ENCODE measurements around the gene CDK19. TPM values are rescaled to one million over a fixed set of nuclear protein-coding genes. Genes with fewer than 3 reads are reported as not detected.

Gene CDK19
- total and polyA plus RNA-seq, 2 of the 13 experiments (the other 11 are each of a cell fraction or from before 2014, with no cell fraction given): 13.4 to 27.0 TPM

GRCh38 chr6:110728501-110728900 is 86.8 kb downstream of the CDK19 start:
- no peak overlapping the region for H3K4me2 ChIP-seq (ENCODE audit: low read depth, low read length)
- ChIA-PET POLR2A (interaction anchor here (1.2 kb wide), 1 partner anchor 9 kb away, joined by 3 read pairs; no protein-coding TSS in a partner anchor), CTCF (ENCODE audit: low intra/inter-chr PET ratio, low total read pairs) (no interaction called here)
- ATAC-seq (no peak), DNase-seq (ENCODE audit: low spot score) (no peak), FAIRE-seq (no peak)
- H3K9ac ChIP-seq (ENCODE audit: insufficient read depth, low read depth, low read length): no peak overlapping the region
- H3K27ac ChIP-seq (ENCODE audit: extremely low read length, insufficient read depth, low read length): no peak overlapping the region
- peaks cover 31% of the 10 kb centered on the region for H3K79me2 ChIP-seq (ENCODE audit: insufficient read depth, low read length)
- no peaks in the 10 kb centered on the region for H3K4me1 ChIP-seq (ENCODE audit: insufficient read depth, low read length)
- 100% methylated on average over 1 of the region's 1 CpG for WGBS (ENCODE audit: low lambda C conversion rate)
- no peak overlapping the region for H2AFZ ChIP-seq (ENCODE audit: low read length)
- H3K4me3 ChIP-seq (replicated peaks in 1 of 3; ENCODE audit: insufficient read depth in 1 of 3, low read depth in 2 of 3, low read length in 3 of 3): no peak overlapping the region
- in situ Hi-C loops (cut with HindIII; ENCODE audit: extremely low pct_ligation_motif_present, low pct_unique_long_range_greater_than_20kb) (no loop called here), intact Hi-C loops (cut with micrococcal nuclease; ENCODE audit: unreplicated experiment) (no loop called here)
- no TSS peak for BruUV-seq (replicated peaks)
- no peaks in the 10 kb centered on the region for H3K27me3 ChIP-seq (ENCODE audit: control insufficient read depth in 1 of 2, insufficient read depth in 2 of 2, low read length in 2 of 2)
- no peaks in the 10 kb centered on the region for H3K9me3 ChIP-seq (ENCODE audit: low read length)
- H4K20me1 ChIP-seq (ENCODE audit: insufficient read depth, low read length): no peaks in the 10 kb centered on the region
- 0 out of 5 replicates have a peak, but pooled peaks cover 0 to 9% of the 10 kb centered on the region in 2 experiments for H3K36me3 ChIP-seq (replicated peaks in 1 of 2; ENCODE audit: control insufficient read depth in 1 of 2, insufficient read depth in 2 of 2, low read length in 2 of 2)
- TF ChIP-seq SPEN (CRISPR knock-in tag; IDR thresholded peaks at IDR 0.05; ENCODE audit: low read depth): no peak
- TF ChIP-seq TP53 (CRISPR knock-in tag; conservative IDR thresholded peaks at IDR 0.05): no peak
- no peak for TF ChIP-seq ZNF503 (CRISPR knock-in tag; IDR thresholded peaks at IDR 0.05)
- TF ChIP-seq REL (CRISPR knock-in tag; conservative IDR thresholded peaks at IDR 0.05): no peak
- no peak for TF ChIP-seq RNF219 (CRISPR knock-in tag; IDR thresholded peaks at IDR 0.05)
- no peak for TF ChIP-seq ZNF501 (CRISPR knock-in tag; IDR thresholded peaks at IDR 0.05)
- no peak for TF ChIP-seq AKAP8 (CRISPR knock-in tag; IDR thresholded peaks at IDR 0.05)
- no peak for TF ChIP-seq THRA (CRISPR knock-in tag; IDR thresholded peaks at IDR 0.05; ENCODE audit: borderline replicate concordance)
- no peak for TF ChIP-seq JDP2 (CRISPR knock-in tag; IDR thresholded peaks at IDR 0.05; ENCODE audit: borderline replicate concordance)
- no peak for TF ChIP-seq HOXA7 (CRISPR knock-in tag; IDR thresholded peaks at IDR 0.05)
- TF ChIP-seq SMARCE1 (IDR thresholded peaks at IDR 0.05; ENCODE audit: borderline replicate concordance): no peak
- no peak for TF ChIP-seq MBD4 (IDR thresholded peaks at IDR 0.05; ENCODE audit: borderline replicate concordance, low read length)
- no peak for TF ChIP-seq TAF15 (IDR thresholded peaks at IDR 0.05; ENCODE audit: low read depth, low read length, poor library complexity, severe bottlenecking)
- TF ChIP-seq NKX3-1 (CRISPR knock-in tag; IDR thresholded peaks at IDR 0.05): no peak
- no peak for TF ChIP-seq ZNF275 (CRISPR knock-in tag; IDR thresholded peaks at IDR 0.05; ENCODE audit: borderline replicate concordance)
- TF ChIP-seq ZSCAN9 (CRISPR knock-in tag; IDR thresholded peaks at IDR 0.05; ENCODE audit: borderline replicate concordance): no peak
- no peak for TF ChIP-seq ZFP82 (CRISPR knock-in tag; IDR thresholded peaks at IDR 0.05; ENCODE audit: borderline replicate concordance)

Measured in HepG2 (cell line).